PC-3 (cell line): ENCODE measurements around the gene ASB9. TPM values are rescaled to one million over a fixed set of nuclear protein-coding genes. Genes with fewer than 3 reads are reported as not detected.
A peak's percentile ranks its signal among the peaks of the same experiment; 100 is the strongest.

ENCODE experiments used
- ATAC-seq: fragments of 200-7000 bp; cut with Tn5 transposase; 2 replicates; pipeline ENCODE4 v1.9.1; 2020; ENCODE audit warnings: mild to moderate bottlenecking, moderate library complexity
- BruUV-seq: library from RNA; stranded (reverse); fragments of 400-500 nt; replicated peaks from 2 replicates; lab custom pipeline; 2021; lab: Mats Ljungman, UMichigan
- CTCF ChIA-PET: fragments of 300-600 bp; sonication (Branson Sonifier 250); formaldehyde crosslinking; loops from one replicate; lab custom pipeline; 2022; ENCODE audit warnings: antibody characterized with exemption; lab: Charles Lee
- POLR2A ChIA-PET: fragments of 300-600 bp; sonication (Branson Sonifier 250); formaldehyde crosslinking; loops from one replicate; lab custom pipeline; 2022; ENCODE audit warnings: antibody characterized with exemption; ENCODE audit not compliant: unreplicated experiment; lab: Charles Lee
- DNase-seq: peaks from one replicate; pipeline ENCODE4 v3.0.0-alpha.2; 2015
- H2AFZ ChIP-seq: fragments of 300-600 bp; sonication (generic); 2 replicates; pipeline ENCODE4 v1.6.0; 2016; ENCODE audit warnings: antibody characterized with exemption, low read length
- H3F3A ChIP-seq: fragments of 300-600 bp; sonication (generic); one replicate; pipeline ENCODE4 v1.6.0; 2017; ENCODE audit warnings: antibody characterized with exemption, low read length, control low read depth, mild to moderate bottlenecking; ENCODE audit not compliant: unreplicated experiment
- H3K27ac ChIP-seq: fragments of 300-600 bp; sonication (generic); 2 replicates; pipeline ENCODE4 v1.5.1; 2016; ENCODE audit warnings: mild to moderate bottlenecking, low read length
- H3K27me3 ChIP-seq: fragments of 300-600 bp; sonication (generic); 2 replicates; pipeline ENCODE4 v1.6.1; 2016; ENCODE audit warnings: low read length, mixed read lengths
- H3K36me3 ChIP-seq: fragments of 300-600 bp; sonication (generic); 2 replicates; pipeline ENCODE4 v1.6.1; 2016; ENCODE audit warnings: low read depth, mixed run types, low read length, mixed read lengths
- H3K4me1 ChIP-seq: fragments of 300-600 bp; sonication (generic); 2 replicates; pipeline ENCODE4 v1.5.1; 2016; ENCODE audit warnings: low read length; ENCODE audit not compliant: insufficient read depth
- H3K4me2 ChIP-seq: fragments of 300-600 bp; sonication (generic); 2 replicates; pipeline ENCODE4 v1.6.0; 2016; ENCODE audit warnings: low read length
- H3K4me3 ChIP-seq: fragments of 300-600 bp; sonication (generic); 2 replicates; pipeline ENCODE4 v1.5.1; 2016; ENCODE audit warnings: mild to moderate bottlenecking, low read length, mixed read lengths
- H3K79me2 ChIP-seq: fragments of 300-600 bp; sonication (generic); 2 replicates; pipeline ENCODE4 v1.6.1; 2017; ENCODE audit warnings: low read length, mixed read lengths
- H3K9ac ChIP-seq: fragments of 300-600 bp; sonication (generic); 2 replicates; pipeline ENCODE4 v1.6.0; 2016; ENCODE audit warnings: mild to moderate bottlenecking, low read length
- H3K9me2 ChIP-seq: fragments of 300-600 bp; sonication (generic); replicated peaks from 2 replicates; pipeline ENCODE4 v1.6.1; 2016; ENCODE audit warnings: mixed run types, low read length, mixed read lengths
- H3K9me3 ChIP-seq: fragments of 300-600 bp; sonication (generic); 2 replicates; pipeline ENCODE4 v1.6.1; 2016; ENCODE audit warnings: low read length, mixed read lengths
- H4K20me1 ChIP-seq: fragments of 300-600 bp; sonication (generic); 2 replicates; pipeline ENCODE4 v1.6.1; 2016; ENCODE audit warnings: low read length, mixed read lengths
- CTCF ChIP-seq: fragments of 300-600 bp; sonication (generic); conservative IDR thresholded peaks from 2 replicates; pipeline ENCODE4 v1.5.1; 2017; ENCODE audit warnings: antibody characterized with exemption, low read depth, mild to moderate bottlenecking, low read length
- EZH2 ChIP-seq: fragments of 300-600 bp; sonication (generic); IDR thresholded peaks from one replicate; pipeline ENCODE4 v1.6.1; 2017; ENCODE audit warnings: antibody characterized with exemption, mild to moderate bottlenecking, low read length; ENCODE audit not compliant: unreplicated experiment
- EZH2phosphoT487 ChIP-seq: fragments of 300-600 bp; sonication (generic); IDR thresholded peaks from 2 replicates; pipeline ENCODE4 v1.6.1; 2018; ENCODE audit warnings: mild to moderate bottlenecking, antibody characterized with exemption, low read length, borderline replicate concordance
- intact Hi-C: fragments of 100-400 bp; cut with micrococcal nuclease; formaldehyde crosslinking; loops from 2 replicates; pipeline ENCODE4 v1.9.0; 2023
- total RNA-seq: library from RNA; depleted of rRNA; stranded (reverse); fragments of >200 nt; gene quantifications from 2 replicates; pipeline ENCODE4 v1.2.3, GENCODE V29; 2014

Gene ASB9
- total RNA-seq, 1 experiment from 2014 or later = 31.5 TPM

GRCh38 chrX:15233416-15234015 lies 36.4 kb downstream of the ASB9 start:
- no TSS peak for BruUV-seq
- ATAC-seq (peak; percentile 76), DNase-seq (peak; percentile 56)
- Histone ChIP-seq H3K79me2 (no peaks in the 10 kb centered on the region), H3K4me3 (no peak overlapping the region), H3K9ac (no peak overlapping the region), H3K27ac (peak overlapping the region; percentile 26), H3K4me1 (peaks cover 9% of the 10 kb centered on the region), H3K4me2 (peak overlapping the region; percentile 36), H3K27me3 (no peaks in the 10 kb centered on the region), H3K36me3 (no peaks in the 10 kb centered on the region), H3K9me2 (no peaks in the 10 kb centered on the region), H3F3A (no peaks in the 10 kb centered on the region), H3K9me3 (no peaks in the 10 kb centered on the region), H4K20me1 (no peaks in the 10 kb centered on the region), H2AFZ (no peak overlapping the region)
- intact Hi-C loops = no loop called here
- POLR2A ChIA-PET = no interaction called here
- CTCF ChIA-PET = no interaction called here
- TF ChIP-seq EZH2 (no peak), CTCF (no peak), EZH2phosphoT487 (no peak)

DNA sequence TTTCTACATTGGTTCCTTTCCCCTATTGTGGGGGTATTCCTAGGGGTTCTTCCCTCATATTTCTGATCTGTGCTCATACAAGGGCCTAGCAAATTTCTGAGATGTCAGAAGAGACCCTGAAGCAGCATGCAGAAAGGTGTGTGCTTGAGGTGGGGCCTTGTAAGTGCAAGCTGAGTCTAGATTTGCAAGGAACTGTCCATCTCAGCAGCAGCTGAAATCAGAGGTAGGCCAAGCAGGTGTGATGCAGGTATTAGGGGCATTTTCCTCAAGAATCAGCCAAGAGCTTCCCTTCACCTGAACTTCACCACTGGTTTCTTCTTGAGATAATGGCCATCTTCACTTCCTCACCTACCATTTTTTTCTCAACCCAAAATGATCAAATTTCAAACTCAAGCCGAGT lies 45.1 kb downstream of the ASB9 start:
- intact Hi-C loops = no loop called here
- Histone ChIP-seq H3K4me1 (no peaks in the 10 kb centered on the region), H3K27me3 (no peaks in the 10 kb centered on the region), H3K79me2 (no peaks in the 10 kb centered on the region), H3K9me3 (no peaks in the 10 kb centered on the region), H3F3A (no peaks in the 10 kb centered on the region), H3K4me3 (no peak overlapping the region), H3K9ac (no peak overlapping the region), H3K36me3 (no peaks in the 10 kb centered on the region), H2AFZ (no peak overlapping the region), H4K20me1 (no peaks in the 10 kb centered on the region), H3K9me2 (no peaks in the 10 kb centered on the region), H3K27ac (no peak overlapping the region), H3K4me2 (no peak overlapping the region)
- ATAC-seq (no peak), DNase-seq (no peak)
- POLR2A ChIA-PET = no interaction called here
- CTCF ChIA-PET = no interaction called here
- TF ChIP-seq CTCF = no peak
- TF ChIP-seq EZH2 = no peak
- TF ChIP-seq EZH2phosphoT487 = no peak
- no TSS peak for BruUV-seq

- H3K4me1 ChIP-seq = no peaks in the 10 kb centered on the region
- POLR2A ChIA-PET = no interaction called here
- TF ChIP-seq EZH2 (no peak), CTCF (no peak), EZH2phosphoT487 (no peak)
Observed at GRCh38 chrX:15221321-15221720, 48.6 kb downstream of the ASB9 start.

More at GRCh38 chrX:15221321-15221720, 48.6 kb downstream of the ASB9 start:
- Histone ChIP-seq H3K27me3 (no peaks in the 10 kb centered on the region), H3K36me3 (no peaks in the 10 kb centered on the region), H3K4me2 (no peak overlapping the region), H3K79me2 (no peaks in the 10 kb centered on the region), H4K20me1 (no peaks in the 10 kb centered on the region), H3K9me2 (no peaks in the 10 kb centered on the region), H3K4me3 (no peak overlapping the region), H2AFZ (no peak overlapping the region), H3F3A (no peaks in the 10 kb centered on the region), H3K9ac (no peak overlapping the region), H3K9me3 (no peaks in the 10 kb centered on the region), H3K27ac (no peak overlapping the region)
- no TSS peak for BruUV-seq
- CTCF ChIA-PET = no interaction called here
- ATAC-seq = no peak
- DNase-seq = peak; percentile 6
- intact Hi-C loops = no loop called here
